ENCODE results near the gene KRTAP10-11.

- TF ChIP-seq CTCF (IDR thresholded peaks at IDR 0.05) (no peak), EZH2 (IDR thresholded peaks at IDR 0.05; ENCODE audit: borderline replicate concordance, insufficient read depth, low read depth, low read length, poor library complexity, severe bottlenecking) (no peak)
These were observed 10.7 kb downstream of the KRTAP10-11 start for GRCh38 chr21:44656868-44657267.

All from B cell (primary cell).